ENCODE results near the gene PSG7. TPM values are rescaled to one million over a fixed set of nuclear protein-coding genes. Genes with fewer than 3 reads are reported as not detected.
"Not testable (repeated sequence)": the region's sequence is repeated elsewhere in the genome, so short reads cannot be mapped to it uniquely, and the experiment has no call there.

Gene PSG7
- total and polyA plus RNA-seq, 7 experiments from 2014 or later: not detected

DNA sequence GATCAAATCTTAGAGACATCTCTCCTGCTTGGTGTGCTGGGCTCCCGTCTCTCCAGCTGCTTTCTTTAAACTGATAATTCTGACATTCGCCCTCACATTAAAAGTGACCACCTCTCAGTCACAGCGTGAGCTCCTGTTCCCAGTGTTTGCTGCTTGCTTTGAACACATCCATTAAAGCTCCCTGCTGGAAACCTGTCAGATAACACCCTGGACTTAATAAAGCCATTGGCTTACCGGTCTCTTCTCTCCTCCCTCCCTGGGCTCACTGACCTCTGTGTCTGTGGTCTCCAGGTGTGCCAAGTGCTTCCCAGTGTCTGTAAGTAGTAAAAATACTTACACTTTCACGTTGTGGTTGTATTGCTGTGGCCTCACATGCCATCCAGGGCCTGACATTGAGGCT is 55.0 kb downstream of the PSG7 start:
- H3K27ac Mint-ChIP-seq; H3K27me3 ChIP-seq (ENCODE audit: control insufficient read depth in 2 of 2, insufficient read depth in 2 of 2, low read length in 2 of 2); H3K9me3 ChIP-seq (ENCODE audit: control insufficient read depth in 2 of 3, low read length in 3 of 3); H3K4me1 Mint-ChIP-seq; H3K36me3 ChIP-seq (ENCODE audit: control insufficient read depth in 2 of 3, insufficient read depth in 3 of 3, low read length in 3 of 3); DNase-seq; H3K4me1 ChIP-seq (ENCODE audit: control insufficient read depth in 2 of 2, insufficient read depth in 2 of 2, low read length in 2 of 2); H3K4me3 ChIP-seq (ENCODE audit: low read length); ATAC-seq; H3K4me3 Mint-ChIP-seq; H3K36me3 Mint-ChIP-seq; intact Hi-C loops (cut with micrococcal nuclease); H3K9me3 Mint-ChIP-seq; H3K27ac ChIP-seq (ENCODE audit: low read depth, low read length); CTCF ChIA-PET; POLR2A ChIA-PET: not testable (repeated sequence)
- peaks cover 3 to 62% (median 39%) of the 10 kb centered on the region in 5 donors for H3K27me3 Mint-ChIP-seq

- H3K4me3 ChIP-seq (ENCODE audit: low read length); H3K4me3 Mint-ChIP-seq; ATAC-seq; H3K36me3 ChIP-seq (ENCODE audit: control insufficient read depth in 2 of 3, insufficient read depth in 3 of 3, low read length in 3 of 3); POLR2A ChIA-PET; CTCF ChIA-PET; H3K27ac ChIP-seq (ENCODE audit: low read depth, low read length); DNase-seq; H3K4me1 Mint-ChIP-seq; H3K27ac Mint-ChIP-seq; intact Hi-C loops (cut with micrococcal nuclease); H3K9me3 ChIP-seq (ENCODE audit: control insufficient read depth in 2 of 3, low read length in 3 of 3); H3K36me3 Mint-ChIP-seq; H3K27me3 ChIP-seq (ENCODE audit: control insufficient read depth in 2 of 2, insufficient read depth in 2 of 2, low read length in 2 of 2); H3K4me1 ChIP-seq (ENCODE audit: control insufficient read depth in 2 of 2, insufficient read depth in 2 of 2, low read length in 2 of 2); H3K9me3 Mint-ChIP-seq: not testable (repeated sequence)
- H3K27me3 Mint-ChIP-seq: peaks cover 3 to 56% (median 36%) of the 10 kb centered on the region in 5 donors
Measured at GRCh38 chr19:42881279-42881678, 55.7 kb downstream of the PSG7 start.

DNA sequence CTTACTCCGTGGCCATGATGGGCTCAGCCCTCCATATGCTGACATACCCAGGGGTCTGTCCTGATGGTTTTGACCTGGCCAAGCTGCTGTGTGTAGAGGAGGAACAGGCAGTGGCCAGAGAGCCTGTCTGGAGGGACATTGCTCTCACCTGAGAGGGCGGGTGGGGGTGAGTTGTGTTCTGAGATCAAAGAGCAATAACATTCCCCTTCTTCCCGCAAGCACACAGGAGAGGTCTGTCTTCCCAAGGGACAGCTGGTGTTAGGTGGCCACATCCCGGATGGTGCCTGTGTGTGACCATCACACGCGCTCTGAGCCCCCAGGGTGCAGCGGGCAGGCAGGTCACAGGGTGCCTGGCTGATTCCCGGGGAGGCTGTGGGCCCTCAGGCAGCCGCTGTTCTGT is 56.4 kb downstream of the PSG7 start:
- H3K27me3 Mint-ChIP-seq: peaks cover 0 to 49% (median 29%) of the 10 kb centered on the region in 5 donors

DNA sequence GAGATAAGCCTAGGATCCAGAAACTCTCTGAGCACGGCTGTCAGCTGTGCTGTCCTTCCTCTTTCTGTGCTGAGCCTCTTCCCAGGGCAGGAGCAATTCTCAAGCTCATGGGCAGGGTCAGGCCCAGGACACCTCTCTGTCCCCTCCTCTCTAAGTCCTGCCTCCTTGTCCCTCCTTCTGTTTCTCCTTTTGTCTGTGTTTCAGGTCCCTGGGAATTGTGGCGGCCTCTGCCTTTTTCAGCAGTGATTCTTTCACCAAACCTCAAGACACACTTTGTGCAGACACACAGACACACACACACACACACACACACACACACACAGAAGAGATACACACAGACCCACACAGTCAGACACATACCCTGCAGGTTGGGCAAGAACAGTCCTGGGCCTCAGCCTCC is 57.4 kb downstream of the PSG7 start, which contains the start of gene PSG1:
PSG1 (minus strand) TSS at position 101 of the 400 bp plus-strand sequence. CDS start 132 bp downstream, outside the sequence.
- H3K27ac ChIP-seq (ENCODE audit: low read depth, low read length): no peak within 1 kb of the TSS
- ChIA-PET POLR2A (no interaction called here), CTCF (no interaction called here)
- Mint-ChIP-seq H3K9me3 (peaks cover 0 to 4% (median 0%) of the 10 kb centered on the region in 11 donors), H3K36me3 (no peaks in the 10 kb centered on the region), H3K27ac (no peak within 1 kb of the TSS), H3K27me3 (peaks cover 0 to 41% (median 19%) of the 10 kb centered on the region in 5 donors), H3K4me1 (no peaks in the 10 kb centered on the region), H3K4me3 (no peak within 1 kb of the TSS)
- H3K4me1 ChIP-seq (ENCODE audit: control insufficient read depth in 2 of 2, insufficient read depth in 2 of 2, low read length in 2 of 2): no peaks in the 10 kb centered on the region
- no peaks in the 10 kb centered on the region for H3K9me3 ChIP-seq (ENCODE audit: control insufficient read depth in 2 of 3, low read length in 3 of 3)
- intact Hi-C loops (cut with micrococcal nuclease): no loop called here
- H3K4me3 ChIP-seq (ENCODE audit: low read length): no peak within 1 kb of the TSS
- DNase-seq (no peak), ATAC-seq (no peak)
- no peaks in the 10 kb centered on the region for H3K27me3 ChIP-seq (ENCODE audit: control insufficient read depth in 2 of 2, insufficient read depth in 2 of 2, low read length in 2 of 2)
- H3K36me3 ChIP-seq (ENCODE audit: control insufficient read depth in 2 of 3, insufficient read depth in 3 of 3, low read length in 3 of 3): no peaks in the 10 kb centered on the region

More for the DNA sequence above, 56.4 kb downstream of the PSG7 start:
- intact Hi-C loops (cut with micrococcal nuclease); H3K36me3 ChIP-seq (ENCODE audit: control insufficient read depth in 2 of 3, insufficient read depth in 3 of 3, low read length in 3 of 3); H3K27ac Mint-ChIP-seq; H3K4me1 Mint-ChIP-seq; POLR2A ChIA-PET; ATAC-seq; H3K36me3 Mint-ChIP-seq; DNase-seq; CTCF ChIA-PET; H3K4me3 Mint-ChIP-seq; H3K4me3 ChIP-seq (ENCODE audit: low read length); H3K27me3 ChIP-seq (ENCODE audit: control insufficient read depth in 2 of 2, insufficient read depth in 2 of 2, low read length in 2 of 2); H3K4me1 ChIP-seq (ENCODE audit: control insufficient read depth in 2 of 2, insufficient read depth in 2 of 2, low read length in 2 of 2); H3K9me3 Mint-ChIP-seq; H3K9me3 ChIP-seq (ENCODE audit: control insufficient read depth in 2 of 3, low read length in 3 of 3); H3K27ac ChIP-seq (ENCODE audit: low read depth, low read length): not testable (repeated sequence)

- H3K4me3 ChIP-seq (ENCODE audit: low read length); intact Hi-C loops (cut with micrococcal nuclease); CTCF ChIA-PET; POLR2A ChIA-PET; H3K36me3 ChIP-seq (ENCODE audit: control insufficient read depth in 2 of 3, insufficient read depth in 3 of 3, low read length in 3 of 3); H3K27ac Mint-ChIP-seq; H3K9me3 Mint-ChIP-seq; H3K27me3 ChIP-seq (ENCODE audit: control insufficient read depth in 2 of 2, insufficient read depth in 2 of 2, low read length in 2 of 2); H3K27ac ChIP-seq (ENCODE audit: low read depth, low read length); H3K4me3 Mint-ChIP-seq; H3K4me1 Mint-ChIP-seq; H3K4me1 ChIP-seq (ENCODE audit: control insufficient read depth in 2 of 2, insufficient read depth in 2 of 2, low read length in 2 of 2); H3K9me3 ChIP-seq (ENCODE audit: control insufficient read depth in 2 of 3, low read length in 3 of 3); H3K36me3 Mint-ChIP-seq; ATAC-seq; DNase-seq: not testable (repeated sequence)
- H3K27me3 Mint-ChIP-seq: peaks cover 0 to 29% (median 7%) of the 10 kb centered on the region in 5 donors
Measured at GRCh38 chr19:42876596-42876995, 60.4 kb downstream of the PSG7 start.

- not testable (repeated sequence) for H3K9me3 ChIP-seq (ENCODE audit: control insufficient read depth in 2 of 3, low read length in 3 of 3)
Measured at GRCh38 chr19:42875881-42876280, 61.1 kb downstream of the PSG7 start.

GRCh38 chr19:42874901-42875813 is 61.9 kb downstream of the PSG7 start:
- intact Hi-C loops (cut with micrococcal nuclease); H3K36me3 Mint-ChIP-seq; H3K9me3 ChIP-seq (ENCODE audit: control insufficient read depth in 2 of 3, low read length in 3 of 3); H3K27ac Mint-ChIP-seq; CTCF ChIA-PET; H3K36me3 ChIP-seq (ENCODE audit: control insufficient read depth in 2 of 3, insufficient read depth in 3 of 3, low read length in 3 of 3); ATAC-seq; H3K4me3 ChIP-seq (ENCODE audit: low read length); H3K4me1 ChIP-seq (ENCODE audit: control insufficient read depth in 2 of 2, insufficient read depth in 2 of 2, low read length in 2 of 2); H3K27ac ChIP-seq (ENCODE audit: low read depth, low read length); POLR2A ChIA-PET; H3K4me3 Mint-ChIP-seq; DNase-seq; H3K4me1 Mint-ChIP-seq; H3K27me3 ChIP-seq (ENCODE audit: control insufficient read depth in 2 of 2, insufficient read depth in 2 of 2, low read length in 2 of 2); H3K9me3 Mint-ChIP-seq: not testable (repeated sequence)
- H3K27me3 Mint-ChIP-seq: peaks cover 0 to 26% (median 12%) of the 10 kb centered on the region in 5 donors

More at GRCh38 chr19:42875881-42876280, 61.1 kb downstream of the PSG7 start:
- H3K27ac Mint-ChIP-seq; DNase-seq; H3K36me3 ChIP-seq (ENCODE audit: control insufficient read depth in 2 of 3, insufficient read depth in 3 of 3, low read length in 3 of 3); H3K27me3 ChIP-seq (ENCODE audit: control insufficient read depth in 2 of 2, insufficient read depth in 2 of 2, low read length in 2 of 2); POLR2A ChIA-PET; H3K4me1 Mint-ChIP-seq; H3K27ac ChIP-seq (ENCODE audit: low read depth, low read length); ATAC-seq; H3K9me3 Mint-ChIP-seq; H3K4me3 Mint-ChIP-seq; H3K4me1 ChIP-seq (ENCODE audit: control insufficient read depth in 2 of 2, insufficient read depth in 2 of 2, low read length in 2 of 2); intact Hi-C loops (cut with micrococcal nuclease); H3K36me3 Mint-ChIP-seq; CTCF ChIA-PET; H3K4me3 ChIP-seq (ENCODE audit: low read length): not testable (repeated sequence)
- peaks cover 0 to 32% (median 11%) of the 10 kb centered on the region in 5 donors for H3K27me3 Mint-ChIP-seq
